Measurements from ENCODE around the gene RYR3.

DNA sequence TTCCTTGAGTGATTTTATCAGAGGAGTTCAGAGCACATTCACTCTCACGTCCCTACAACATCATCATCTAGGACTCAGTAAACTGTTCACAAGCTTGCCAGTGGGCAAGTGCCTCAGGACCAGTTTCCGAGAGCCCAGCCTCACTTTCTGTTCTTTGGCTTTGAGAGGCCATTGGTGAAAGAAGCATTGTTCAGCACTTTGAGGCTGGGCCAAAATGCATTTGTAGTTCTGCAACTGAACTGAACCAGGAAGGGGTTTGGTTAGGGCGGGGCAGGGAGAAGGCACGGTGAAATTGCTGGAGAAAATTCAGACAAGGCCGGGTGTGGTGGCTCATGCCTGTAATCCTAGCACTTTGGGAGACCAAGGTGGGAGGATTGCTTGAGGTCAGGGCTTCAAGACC is 435.4 kb downstream of the RYR3 start:
- TF ChIP-seq EZH2 (IDR thresholded peaks at IDR 0.05; ENCODE audit: insufficient read depth, low read length): no peak
- TF ChIP-seq, protein P1, sequence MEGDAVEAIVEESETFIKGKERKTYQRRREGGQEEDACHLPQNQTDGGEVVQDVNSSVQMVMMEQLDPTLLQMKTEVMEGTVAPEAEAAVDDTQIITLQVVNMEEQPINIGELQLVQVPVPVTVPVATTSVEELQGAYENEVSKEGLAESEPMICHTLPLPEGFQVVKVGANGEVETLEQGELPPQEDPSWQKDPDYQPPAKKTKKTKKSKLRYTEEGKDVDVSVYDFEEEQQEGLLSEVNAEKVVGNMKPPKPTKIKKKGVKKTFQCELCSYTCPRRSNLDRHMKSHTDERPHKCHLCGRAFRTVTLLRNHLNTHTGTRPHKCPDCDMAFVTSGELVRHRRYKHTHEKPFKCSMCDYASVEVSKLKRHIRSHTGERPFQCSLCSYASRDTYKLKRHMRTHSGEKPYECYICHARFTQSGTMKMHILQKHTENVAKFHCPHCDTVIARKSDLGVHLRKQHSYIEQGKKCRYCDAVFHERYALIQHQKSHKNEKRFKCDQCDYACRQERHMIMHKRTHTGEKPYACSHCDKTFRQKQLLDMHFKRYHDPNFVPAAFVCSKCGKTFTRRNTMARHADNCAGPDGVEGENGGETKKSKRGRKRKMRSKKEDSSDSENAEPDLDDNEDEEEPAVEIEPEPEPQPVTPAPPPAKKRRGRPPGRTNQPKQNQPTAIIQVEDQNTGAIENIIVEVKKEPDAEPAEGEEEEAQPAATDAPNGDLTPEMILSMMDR (IDR thresholded peaks at IDR 0.05; ENCODE audit: insufficient read depth, low read depth, low read length): no peak

All from astrocyte (in vitro differentiated cells and primary cell).